Coronary artery (tissue), 2 donors: ENCODE results near the gene SDK2.

Experiments used
- DNase-seq: peaks from one replicate; pipeline ENCODE4 v3.0.0-alpha.2; 2017; ENCODE audit warnings: low spot score
- H3K27ac ChIP-seq, 2 donors: fragments of 200-600 bp; sonication (generic); one replicate each; pipeline ENCODE4 v1.5.1; 2016 to 2019
- H3K4me3 ChIP-seq: fragments of 200-600 bp; sonication (generic); 2 replicates; pipeline ENCODE4 v1.5.1; 2016; ENCODE audit warnings: mild to moderate bottlenecking, moderate library complexity
- TF ChIP-seq, protein P1 (sequence below): fragments of 200-600 bp; sonication (generic); IDR thresholded peaks from one replicate; pipeline ENCODE4 v1.5.1; 2019; ENCODE audit warnings: antibody characterized with exemption

The SDK2 gene

DNA sequence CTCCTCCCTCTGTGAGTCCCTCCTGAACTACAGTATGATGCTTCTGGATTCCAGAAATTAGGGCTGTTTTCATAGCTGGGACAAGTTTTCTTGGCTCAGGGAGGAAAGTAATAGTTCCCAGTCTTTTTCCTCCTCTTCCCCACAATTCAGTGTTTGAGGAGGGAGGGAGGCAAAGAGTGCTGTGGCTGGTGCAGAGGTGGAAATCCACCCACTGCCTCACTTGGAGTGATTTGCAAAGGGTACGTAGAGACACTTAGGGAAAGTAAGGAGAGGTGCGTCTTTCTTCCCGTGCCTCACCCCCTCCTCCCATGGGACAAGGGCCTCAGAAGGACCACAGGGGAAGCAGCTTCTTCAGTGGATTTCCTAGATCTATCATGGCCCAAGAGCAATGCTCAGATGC is 21.9 kb downstream of the SDK2 start:
- DNase-seq: no peak
- Histone ChIP-seq H3K27ac (no peak overlapping the region), H3K4me3 (no peak overlapping the region)
- TF ChIP-seq, protein P1, sequence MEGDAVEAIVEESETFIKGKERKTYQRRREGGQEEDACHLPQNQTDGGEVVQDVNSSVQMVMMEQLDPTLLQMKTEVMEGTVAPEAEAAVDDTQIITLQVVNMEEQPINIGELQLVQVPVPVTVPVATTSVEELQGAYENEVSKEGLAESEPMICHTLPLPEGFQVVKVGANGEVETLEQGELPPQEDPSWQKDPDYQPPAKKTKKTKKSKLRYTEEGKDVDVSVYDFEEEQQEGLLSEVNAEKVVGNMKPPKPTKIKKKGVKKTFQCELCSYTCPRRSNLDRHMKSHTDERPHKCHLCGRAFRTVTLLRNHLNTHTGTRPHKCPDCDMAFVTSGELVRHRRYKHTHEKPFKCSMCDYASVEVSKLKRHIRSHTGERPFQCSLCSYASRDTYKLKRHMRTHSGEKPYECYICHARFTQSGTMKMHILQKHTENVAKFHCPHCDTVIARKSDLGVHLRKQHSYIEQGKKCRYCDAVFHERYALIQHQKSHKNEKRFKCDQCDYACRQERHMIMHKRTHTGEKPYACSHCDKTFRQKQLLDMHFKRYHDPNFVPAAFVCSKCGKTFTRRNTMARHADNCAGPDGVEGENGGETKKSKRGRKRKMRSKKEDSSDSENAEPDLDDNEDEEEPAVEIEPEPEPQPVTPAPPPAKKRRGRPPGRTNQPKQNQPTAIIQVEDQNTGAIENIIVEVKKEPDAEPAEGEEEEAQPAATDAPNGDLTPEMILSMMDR: no peak

DNA sequence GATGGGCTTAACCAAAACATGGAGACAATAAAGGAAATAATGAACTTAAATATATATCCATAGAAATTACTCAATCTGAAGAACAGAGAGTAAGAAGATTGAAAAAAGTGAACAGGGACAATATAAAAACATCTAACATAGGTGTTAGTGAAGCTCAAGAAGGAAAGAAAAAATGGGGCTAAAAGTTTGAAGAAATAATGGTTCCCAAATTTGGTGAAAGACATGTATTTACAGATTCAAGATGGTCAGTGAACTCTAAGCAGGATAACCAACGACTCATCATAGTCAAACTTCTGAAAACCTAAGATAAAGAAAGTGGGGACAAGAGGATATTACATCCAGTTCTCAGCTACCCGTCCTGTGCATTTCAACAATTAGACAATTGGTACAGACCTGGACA is 22.6 kb downstream of the SDK2 start:
- TF ChIP-seq, protein P1: no peak
- H3K27ac ChIP-seq: no peak overlapping the region
- no peak for DNase-seq
- H3K4me3 ChIP-seq: no peak overlapping the region

DNA sequence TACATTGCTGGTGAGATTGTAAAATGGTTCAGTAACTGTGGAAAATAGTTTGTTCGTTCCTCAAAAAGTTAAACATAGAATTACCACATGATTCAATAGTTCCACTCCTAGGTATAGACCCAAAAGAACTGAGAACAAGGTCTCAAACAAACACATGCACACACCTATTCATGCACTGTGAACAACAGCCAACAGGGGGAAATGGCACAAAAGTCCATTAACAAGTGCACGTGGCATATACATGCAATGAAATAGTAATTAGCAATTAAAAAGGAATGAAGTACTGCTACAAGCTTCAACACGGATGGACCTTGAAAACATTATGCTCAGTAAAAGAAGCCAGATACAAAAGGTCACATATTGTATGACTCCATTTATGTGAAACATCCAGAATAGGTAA is 23.8 kb downstream of the SDK2 start:
- Histone ChIP-seq H3K4me3 (no peak overlapping the region), H3K27ac (no peak overlapping the region)
- TF ChIP-seq, protein P1: no peak
- no peak for DNase-seq

DNA sequence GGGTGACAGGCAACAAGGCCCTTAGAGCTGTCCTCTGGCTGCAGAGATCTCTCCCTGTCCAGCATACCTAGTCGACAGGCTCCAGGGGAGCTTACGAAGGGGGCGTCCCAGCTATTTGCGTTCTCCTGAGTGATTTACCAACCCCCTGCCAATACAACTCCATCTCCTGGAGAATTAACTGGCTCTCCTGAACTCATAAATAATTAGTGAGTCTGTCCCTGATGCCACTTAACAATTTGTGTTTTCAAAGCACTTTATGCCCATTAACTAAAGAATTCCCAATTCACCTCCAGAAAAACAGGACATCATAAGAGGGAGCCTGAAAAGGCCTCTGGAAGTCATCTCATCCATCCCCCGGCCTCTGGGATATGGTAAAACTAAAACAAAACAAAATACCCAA is 26.7 kb downstream of the SDK2 start:
- H3K4me3 ChIP-seq: no peak overlapping the region
- no peak for DNase-seq
- no peak overlapping the region for H3K27ac ChIP-seq
- TF ChIP-seq, protein P1: no peak

DNA sequence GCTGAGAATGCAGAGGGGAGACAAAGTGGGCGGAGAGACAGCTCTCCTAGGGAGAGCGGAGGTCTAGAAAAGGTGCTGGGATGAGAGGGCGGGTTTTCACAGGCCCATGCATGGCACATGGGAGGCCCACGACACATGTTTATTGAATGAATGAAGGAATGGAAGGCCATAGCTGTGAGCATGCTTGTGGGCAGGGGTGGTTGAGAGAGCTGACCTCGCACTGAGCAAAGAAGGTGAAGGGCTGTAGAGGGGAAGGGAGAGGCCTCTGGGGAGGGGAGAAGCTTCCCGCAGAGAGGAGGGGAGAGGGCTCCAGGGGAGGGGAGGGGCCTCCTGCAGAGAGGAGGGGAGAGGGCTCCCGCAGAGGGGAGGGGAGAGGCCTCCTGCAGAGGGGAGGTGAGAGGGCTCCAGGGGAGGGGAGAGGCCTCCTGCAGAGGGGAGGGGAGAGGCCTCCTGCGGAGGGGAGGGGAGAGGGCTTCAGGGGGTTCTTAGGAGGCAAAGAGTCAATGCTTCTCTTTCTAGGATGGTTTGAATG is 27.3 kb downstream of the SDK2 start:
- Histone ChIP-seq H3K4me3 (no peak overlapping the region), H3K27ac (no peak overlapping the region)
- no peak for DNase-seq
- TF ChIP-seq, protein P1: no peak

DNA sequence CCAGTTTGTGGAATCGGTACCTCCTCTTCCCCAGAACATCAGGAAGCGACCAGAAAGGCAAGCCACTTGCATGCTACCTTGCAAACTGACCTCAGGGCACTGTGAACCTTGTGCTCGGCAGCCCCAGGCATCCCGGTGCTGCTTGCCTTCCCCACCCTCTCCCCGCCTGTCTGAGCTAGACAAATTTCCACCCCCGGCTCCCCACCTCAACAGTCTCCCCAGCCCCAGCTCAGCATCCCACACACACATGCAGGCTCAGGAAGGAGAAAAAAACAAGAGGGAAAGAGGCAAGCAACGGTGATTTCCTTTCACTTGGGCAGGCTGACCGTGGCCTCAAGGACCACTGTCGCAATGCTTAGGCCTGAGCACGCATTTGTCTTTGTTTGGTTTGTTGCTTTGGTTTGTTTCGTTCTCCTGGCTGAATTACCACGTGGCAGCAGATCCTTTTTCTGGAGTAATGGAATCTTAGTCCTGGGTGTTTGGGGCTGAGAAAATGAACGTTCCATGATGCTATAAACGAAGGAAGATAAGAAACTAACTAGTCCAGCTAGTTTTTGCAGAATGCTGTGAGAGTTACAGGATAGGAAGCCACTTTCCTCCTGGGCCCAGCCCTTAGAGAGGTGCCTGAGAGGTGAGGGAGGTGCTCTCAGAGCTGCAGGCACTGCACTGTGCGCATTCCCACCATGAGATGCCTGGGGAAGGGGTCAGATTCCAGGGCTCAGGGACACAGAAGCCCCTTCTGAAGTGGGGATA is 27.9 kb downstream of the SDK2 start:
- TF ChIP-seq, protein P1: no peak
- Histone ChIP-seq H3K27ac (no peak overlapping the region), H3K4me3 (no peak overlapping the region)
- no peak for DNase-seq

DNA sequence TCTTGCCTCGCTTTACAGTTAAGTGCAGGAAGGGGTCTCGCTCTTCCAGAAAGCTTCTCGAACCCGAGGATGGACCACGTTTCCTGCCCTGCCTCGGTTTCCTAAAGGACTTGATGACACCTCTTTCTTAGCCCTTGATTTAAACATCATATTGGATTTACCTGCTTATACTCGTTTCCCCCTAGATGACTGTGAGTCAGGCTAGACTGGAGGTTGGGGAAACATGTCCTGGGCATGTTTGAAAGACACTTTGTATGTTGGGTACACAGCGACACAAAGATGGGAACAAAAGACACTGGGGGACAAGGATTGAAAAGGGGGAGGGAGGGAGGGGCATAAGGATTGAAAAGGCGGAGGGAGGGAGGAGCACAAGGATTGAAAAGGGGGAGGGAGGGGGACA is 30.0 kb downstream of the SDK2 start:
- TF ChIP-seq, protein P1: no peak
- no peak for DNase-seq
- no peak overlapping the region for H3K27ac ChIP-seq

More for the DNA sequence above, 30.0 kb downstream of the SDK2 start:
- no peak overlapping the region for H3K4me3 ChIP-seq
